Prostate gland (tissue), 2 donors: Measurements from ENCODE around the gene ZNF653. TPM values are rescaled to one million over a fixed set of nuclear protein-coding genes. Genes with fewer than 3 reads are reported as not detected.

Experiments
- DNase-seq: peaks from one replicate; pipeline ENCODE4 v3.0.0-alpha.2; 2019; ENCODE audit warnings: low spot score
- H3K27ac ChIP-seq, 2 donors: fragments of 200-600 bp; sonication (generic); 2 replicates each; pipeline ENCODE4 v1.5.1; 2017 to 2019
- H3K27me3 ChIP-seq: fragments of 200-600 bp; sonication (generic); replicated peaks from 2 replicates; pipeline ENCODE4 v1.5.1; 2019; ENCODE audit not compliant: insufficient read depth
- H3K36me3 ChIP-seq, 2 donors: fragments of 200-600 bp; sonication (generic); 1 replicate in 1 of 2; 2 replicates in 1 of 2; pipeline versions ENCODE4 v1.5.1 to v1.8.1; 2017 to 2019
- H3K4me1 ChIP-seq: fragments of 200-600 bp; sonication (generic); replicated peaks from 2 replicates; pipeline ENCODE4 v1.5.1; 2019
- H3K4me3 ChIP-seq, 2 donors: fragments of 200-600 bp; sonication (generic); 2 replicates each; pipeline ENCODE4 v1.5.1; 2017 to 2019
- H3K9me3 ChIP-seq: fragments of 200-600 bp; sonication (generic); 2 replicates; pipeline ENCODE4 v1.5.1; 2017
- CTCF ChIP-seq, 4 experiments: fragments of 200-600 bp in 2 of 4; fragments of 450-650 bp in 2 of 4; sonication (generic) in 2 of 4; IDR thresholded peaks; 1 replicate in 3 of 4; 2 replicates in 1 of 4; pipeline ENCODE4 v1.5.1; 2016 to 2019; ENCODE audit warnings: antibody characterized with exemption in 4 of 4, mild to moderate bottlenecking in 2 of 4, moderate library complexity in 2 of 4
- POLR2A ChIP-seq: fragments of 450-650 bp; IDR thresholded peaks from one replicate; pipeline ENCODE4 v1.6.1; 2016; ENCODE audit warnings: antibody characterized with exemption, mild to moderate bottlenecking
- POLR2AphosphoS5 ChIP-seq: sonication (generic); formaldehyde crosslinking; IDR thresholded peaks from one replicate; pipeline ENCODE4 v1.6.1; 2017; ENCODE audit warnings: antibody characterized with exemption
- WGBS: methylation state at CpG from one replicate; pipeline ENCODE4 v1.1.5; 2018; 5-methylcytosine and 5-hydroxymethylcytosine counted together
- intact Hi-C: fragments of 100-400 bp; cut with DNase I; formaldehyde crosslinking; loops from one replicate; pipeline ENCODE4 v1.14.2; 2022
- total RNA-seq, 2 donors: library from RNA; depleted of rRNA; stranded (reverse); fragments of >200 nt; gene quantifications; one replicate each; pipeline ENCODE4 v1.1.0, GENCODE V29; 2016

ZNF653 gene
- total RNA-seq, 2 donors from 2014 or later = 11.2 to 25.8 TPM

GRCh38 chr19:11482384-11483050 is 23.1 kb downstream of the ZNF653 start:
- peaks cover 26% of the 10 kb centered on the region for H3K27me3 ChIP-seq
- DNase-seq = peak; percentile 58
- no peak overlapping the region for H3K27ac ChIP-seq
- no peaks in the 10 kb centered on the region for H3K36me3 ChIP-seq
- H3K4me3 ChIP-seq = peak overlapping the region in 1 of 2 donors; percentile 13
- H3K9me3 ChIP-seq = no peaks in the 10 kb centered on the region
- intact Hi-C loops = loop anchor here (5.0 kb wide), 1 partner anchor 190 kb away; no protein-coding TSS in a partner anchor
- no peaks in the 10 kb centered on the region for H3K4me1 ChIP-seq
- TF ChIP-seq POLR2A (peak; percentile 25), CTCF (IDR thresholded peaks at IDR 0.05) (peak; percentile 89 to 98 (median 94)), POLR2AphosphoS5 (peak; percentile 32)
- 3% methylated on average over 37 of the region's 58 CpGs for WGBS

DNA sequence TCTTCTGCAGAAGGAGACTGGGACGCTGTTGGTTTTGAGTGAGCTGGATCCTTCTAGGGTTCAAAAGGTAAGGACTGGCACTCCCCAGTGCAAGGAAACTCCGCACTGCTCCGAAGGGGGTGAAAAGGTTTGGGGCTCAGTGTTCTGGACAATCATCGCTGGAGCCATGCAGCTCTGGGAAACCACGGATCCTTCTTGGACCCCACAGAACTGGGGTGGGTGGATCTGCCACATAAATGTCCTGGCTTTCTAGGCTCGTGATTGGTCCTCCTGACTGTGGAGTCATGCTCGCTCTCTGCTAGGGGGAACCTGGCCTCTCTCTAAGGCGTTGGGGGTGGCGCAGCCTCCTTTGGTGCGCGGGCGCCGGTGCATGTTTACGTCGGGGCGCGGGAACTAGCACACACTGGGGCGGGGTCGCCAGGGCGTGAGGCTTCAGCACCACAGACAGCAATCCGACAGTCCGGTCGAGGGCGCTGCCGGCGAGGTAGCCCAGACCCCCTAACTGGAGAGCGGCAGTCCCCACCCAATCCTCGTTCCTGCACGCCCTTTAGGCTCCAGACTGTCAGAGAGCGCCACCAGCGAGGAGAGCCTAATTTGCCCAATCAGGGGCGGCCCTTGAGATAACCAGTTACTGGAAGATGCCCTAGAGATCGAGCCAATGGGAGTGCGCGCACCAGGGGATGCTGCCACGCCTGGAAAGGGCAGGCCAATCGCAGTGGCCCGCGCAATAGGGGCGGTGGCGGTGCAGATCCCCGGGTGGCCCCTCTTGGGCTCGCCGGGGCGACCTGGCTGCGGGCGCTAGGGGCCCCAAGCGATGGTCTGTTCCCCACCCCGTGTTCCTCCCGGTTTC is 23.9 kb downstream of the ZNF653 start:
- no peaks in the 10 kb centered on the region for H3K4me1 ChIP-seq
- intact Hi-C loops = loop anchor here (5.0 kb wide), 1 partner anchor 189 kb away; no protein-coding TSS in a partner anchor
- H3K4me3 ChIP-seq = peak overlapping the region in 1 of 2 donors; percentile 13
- peak; percentile 21 for DNase-seq
- H3K9me3 ChIP-seq = no peaks in the 10 kb centered on the region
- no peaks in the 10 kb centered on the region for H3K36me3 ChIP-seq
- peaks cover 26% of the 10 kb centered on the region for H3K27me3 ChIP-seq
- H3K27ac ChIP-seq = no peak overlapping the region
- TF ChIP-seq POLR2AphosphoS5 = peak; percentile 24
- no peak for TF ChIP-seq CTCF (IDR thresholded peaks at IDR 0.05)
- TF ChIP-seq POLR2A = no peak
- 4% methylated on average over 50 of the region's 50 CpGs for WGBS

GRCh38 chr19:11480715-11481533 is 24.7 kb downstream of the ZNF653 start, which contains the start of gene ELAVL3:
Gene ELAVL3, minus strand, starts transcription at chr19:11481046. Its CDS starts 438 bp downstream, at chr19:11480608.
- H3K27ac ChIP-seq = no peak within 1 kb of the TSS
- intact Hi-C loops = loop anchor here (5.0 kb wide), 1 partner anchor 189 kb away; no protein-coding TSS in a partner anchor
- no peak for DNase-seq
- H3K9me3 ChIP-seq = no peaks in the 10 kb centered on the region
- H3K27me3 ChIP-seq = peaks cover 26% of the 10 kb centered on the region
- H3K36me3 ChIP-seq = no peaks in the 10 kb centered on the region
- WGBS = 8% methylated on average over 47 of the region's 77 CpGs
- TF ChIP-seq CTCF (IDR thresholded peaks at IDR 0.05) (peak in 1 of 4 experiments; percentile 13), POLR2A (no peak)
- no peaks in the 10 kb centered on the region for H3K4me1 ChIP-seq
- no peak within 1 kb of the TSS for H3K4me3 ChIP-seq

DNA sequence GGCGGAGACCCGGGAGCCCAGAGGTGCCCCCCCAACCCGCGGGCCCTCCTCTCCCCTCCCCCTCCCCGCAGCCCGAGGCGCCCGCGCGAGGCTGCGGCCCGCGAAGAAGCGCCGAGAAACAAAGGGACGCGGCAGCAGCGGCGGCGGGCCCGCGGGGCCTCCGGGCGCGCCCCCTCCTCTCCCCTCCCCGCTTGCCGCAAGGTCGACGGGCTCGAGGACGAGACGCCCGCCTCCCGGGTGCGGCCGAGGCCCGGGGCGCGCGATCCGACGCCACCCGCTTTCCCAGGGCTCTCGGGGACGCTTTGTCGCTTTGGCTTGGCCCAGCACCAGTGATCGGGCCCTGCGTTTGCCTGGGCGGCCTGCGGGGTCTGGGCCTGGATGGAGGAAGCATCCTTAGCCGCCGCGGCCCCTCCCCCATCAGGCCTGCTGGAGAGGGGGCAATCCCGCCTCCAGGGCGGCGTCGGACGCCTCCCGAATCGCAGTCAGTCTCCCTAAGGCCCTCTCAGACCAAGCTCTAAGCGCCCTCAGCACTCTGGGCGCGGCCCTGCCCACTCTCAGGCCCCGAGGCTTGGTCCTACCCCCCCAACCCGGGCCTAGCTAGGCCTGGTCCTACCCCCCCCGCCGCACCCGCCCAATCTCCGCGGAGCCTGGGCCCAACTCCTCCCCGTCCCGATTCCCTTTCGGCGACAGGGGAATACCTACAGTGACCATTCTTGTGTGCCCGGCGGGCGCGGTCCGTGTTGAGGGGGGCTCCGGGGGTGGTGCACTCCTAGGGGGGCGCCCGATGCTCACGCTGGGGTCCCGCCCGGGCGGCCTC is 25.5 kb downstream of the ZNF653 start:
- intact Hi-C loops = loop anchor here (5.0 kb wide), 1 partner anchor 188 kb away; no protein-coding TSS in a partner anchor

More for the DNA sequence above, 25.5 kb downstream of the ZNF653 start:
- Histone ChIP-seq H3K4me1 (no peaks in the 10 kb centered on the region), H3K27me3 (peaks cover 26% of the 10 kb centered on the region), H3K4me3 (no peak overlapping the region), H3K36me3 (no peaks in the 10 kb centered on the region), H3K27ac (no peak overlapping the region), H3K9me3 (no peaks in the 10 kb centered on the region)
- DNase-seq = no peak
- 10% methylated on average over 15 of the region's 86 CpGs for WGBS
- TF ChIP-seq POLR2AphosphoS5 = no peak
- TF ChIP-seq CTCF (IDR thresholded peaks at IDR 0.05) = no peak
- TF ChIP-seq POLR2A = no peak
